SHP77 treated with DMSO at 0.1 percent for 48 hours (cell line): ENCODE measurements around the gene ITGB1BP1.

Experiments
- DNase-seq: peaks from one replicate; lab custom pipeline; 2025; lab: John Stamatoyannopoulos, UW

The ITGB1BP1 gene

DNA sequence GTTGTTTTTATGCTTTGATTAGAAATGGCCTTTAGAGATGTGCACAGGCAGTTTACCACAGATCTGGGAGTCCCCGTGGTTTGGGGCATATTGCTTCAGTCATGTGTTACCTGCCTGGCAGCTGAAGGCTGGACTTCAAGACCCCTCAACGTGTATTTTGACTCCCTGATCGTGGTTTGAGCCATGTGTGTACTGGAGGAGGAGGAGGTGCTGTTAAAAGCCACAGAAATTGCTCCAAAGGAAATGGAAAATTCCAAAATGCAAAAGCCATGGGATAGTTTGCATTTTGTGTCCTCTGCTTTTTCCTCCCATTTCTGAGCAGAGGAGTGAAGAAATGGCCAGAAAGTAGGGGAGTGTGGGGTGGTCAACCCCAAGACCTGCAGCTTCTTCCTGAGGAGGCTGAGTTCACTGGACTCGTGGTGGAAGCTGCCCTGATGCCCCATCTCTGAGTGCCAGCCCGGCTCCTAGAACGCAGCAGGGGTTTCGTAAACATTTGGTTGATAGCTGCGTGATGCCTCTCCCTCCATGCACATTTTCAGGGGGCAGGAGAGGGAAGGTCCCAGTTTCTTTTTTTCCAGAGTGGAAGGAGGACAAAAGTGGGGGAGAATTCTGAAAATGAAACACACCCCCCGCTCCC, 45.7 kb downstream of the ITGB1BP1 start:
- no peak for DNase-seq

DNA sequence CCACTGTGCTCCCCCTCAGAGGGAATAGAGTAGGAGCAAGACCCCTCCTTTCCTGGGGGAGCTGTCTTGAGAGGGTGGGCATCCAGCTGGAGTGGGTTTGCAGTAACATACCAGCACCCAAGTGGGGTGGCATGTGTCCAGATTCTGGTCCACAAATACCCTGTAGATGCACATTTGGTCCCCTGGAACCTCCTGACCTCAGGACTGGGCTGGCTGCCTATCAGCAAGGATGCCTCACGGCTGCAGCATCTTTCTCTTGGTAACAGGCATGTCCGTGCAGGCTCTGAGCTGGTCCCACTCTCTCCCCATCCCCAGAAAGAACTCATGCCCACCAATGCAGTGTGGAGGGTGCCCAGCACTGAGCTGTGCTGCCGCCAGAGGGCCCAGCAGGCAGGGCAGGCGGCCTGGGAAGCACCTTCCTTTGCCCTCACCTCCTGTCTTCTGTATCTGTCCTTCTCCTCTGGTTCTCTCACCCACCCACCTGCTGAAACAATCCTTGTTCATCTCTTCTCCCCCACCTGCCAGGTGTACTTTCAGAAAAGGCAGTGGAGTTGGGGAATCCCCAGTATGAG, 47.4 kb downstream of the ITGB1BP1 start:
- no peak for DNase-seq

DNA sequence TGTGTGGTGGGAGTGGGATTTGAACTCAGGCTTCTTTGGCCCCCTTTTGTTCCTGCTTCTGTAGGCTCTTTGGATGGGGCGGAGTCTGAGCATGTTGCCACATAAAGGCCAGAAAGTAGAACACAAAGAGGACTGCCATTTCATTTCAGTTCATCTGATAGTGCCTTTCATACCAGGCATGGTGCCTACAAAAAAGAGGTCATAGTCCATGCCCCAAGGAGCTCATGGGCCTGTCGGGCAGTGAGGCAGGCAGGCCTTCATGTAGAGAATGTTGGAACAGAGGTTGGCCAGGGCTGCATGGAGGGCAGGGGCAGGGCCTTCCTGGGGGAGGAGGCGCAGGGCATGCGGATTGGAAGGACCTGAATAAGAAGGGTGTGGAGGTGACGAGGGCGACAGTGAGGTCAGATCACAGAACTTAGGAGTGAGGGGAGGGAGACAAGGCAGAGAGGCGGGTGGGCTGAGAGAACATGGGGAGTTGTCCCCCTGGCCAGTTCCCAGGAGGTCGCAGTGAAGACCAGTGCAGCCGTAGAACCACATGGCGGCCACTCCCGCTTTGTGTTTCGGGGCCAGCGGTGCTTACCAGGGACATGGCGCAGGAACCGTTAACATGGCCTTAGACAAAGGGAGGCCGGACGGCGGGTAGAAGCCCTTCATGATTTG, 49.1 kb downstream of the ITGB1BP1 start:
- DNase-seq = no peak

DNA sequence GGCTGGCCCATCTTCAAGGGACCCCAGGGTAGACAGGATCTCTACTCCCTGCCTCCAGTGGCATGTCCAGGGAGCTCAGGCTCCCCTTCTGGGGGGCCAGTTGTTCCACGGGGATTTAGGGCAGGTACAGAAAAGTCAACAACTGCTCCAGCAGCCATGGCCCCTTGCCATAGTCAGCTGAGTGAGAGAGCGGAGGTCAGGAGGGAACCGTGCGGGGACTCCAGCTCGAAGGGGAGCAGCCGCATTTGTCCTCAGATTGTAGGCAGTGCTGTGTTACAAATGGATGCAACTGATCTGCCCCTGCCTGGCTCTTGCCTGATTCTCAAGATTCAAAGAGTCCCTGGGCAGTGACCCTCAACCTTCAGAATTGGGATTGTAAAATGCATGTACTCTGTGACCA, 49.9 kb downstream of the ITGB1BP1 start:
- no peak for DNase-seq

DNA sequence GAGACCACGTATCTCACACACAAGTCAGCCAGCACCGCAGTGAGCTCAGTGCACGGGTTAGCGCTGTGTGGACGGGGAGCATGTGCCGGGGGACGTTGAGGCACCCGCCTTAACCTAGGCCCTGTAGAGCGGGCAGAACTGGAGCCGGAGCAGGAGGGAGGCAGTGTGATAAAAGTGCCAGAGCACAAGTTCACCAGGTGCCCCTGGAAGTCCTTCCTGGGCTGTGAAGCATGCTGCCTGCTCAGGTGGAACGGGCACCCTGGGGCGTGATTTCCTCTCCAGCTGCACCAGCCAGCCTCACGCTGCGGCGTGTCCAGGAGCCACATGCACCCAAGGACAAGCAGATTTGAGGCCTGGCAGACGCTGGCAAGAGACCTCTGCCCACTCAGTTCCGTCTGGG, 50.3 kb downstream of the ITGB1BP1 start:
- no peak for DNase-seq

DNA sequence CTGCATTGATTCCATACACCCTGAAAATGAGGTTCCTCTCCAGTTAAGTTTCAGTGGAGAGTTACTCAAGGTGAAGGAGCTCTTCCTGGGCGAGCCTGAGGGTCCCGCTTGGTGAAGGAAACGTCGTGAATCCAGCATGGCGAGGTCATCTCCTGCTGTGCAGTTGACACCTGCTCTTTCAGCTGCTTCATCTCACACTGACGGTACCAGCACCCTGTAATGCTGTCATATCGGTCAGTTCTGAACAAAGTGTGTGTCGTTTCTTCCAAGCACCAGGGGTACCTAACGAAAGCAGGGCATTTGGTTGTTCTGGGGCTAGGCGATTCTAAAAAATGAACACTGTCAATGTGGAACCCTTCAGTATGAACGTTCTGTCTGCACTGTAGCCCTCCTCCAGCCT, 52.6 kb downstream of the ITGB1BP1 start:
- no peak for DNase-seq

DNA sequence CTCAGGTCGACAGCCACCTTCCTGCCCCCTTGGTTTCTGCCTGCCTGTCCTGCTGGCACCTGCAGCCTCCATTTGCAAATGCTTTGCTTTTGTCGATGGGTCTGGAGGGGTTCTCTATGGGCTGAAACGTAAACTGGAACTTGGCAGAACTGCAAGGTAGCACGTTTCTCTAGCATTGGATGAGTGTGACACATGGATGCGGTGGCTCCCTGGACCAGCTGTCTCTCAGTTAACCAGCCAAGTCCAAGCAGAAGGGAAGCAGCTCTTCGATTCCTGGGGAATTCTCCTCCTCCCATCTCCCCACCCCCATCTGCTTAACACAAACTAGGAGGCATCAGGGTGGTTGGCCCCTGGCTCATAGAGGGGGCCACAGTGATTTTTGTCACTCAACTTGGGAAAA, 57.3 kb downstream of the ITGB1BP1 start:
- no peak for DNase-seq

DNA sequence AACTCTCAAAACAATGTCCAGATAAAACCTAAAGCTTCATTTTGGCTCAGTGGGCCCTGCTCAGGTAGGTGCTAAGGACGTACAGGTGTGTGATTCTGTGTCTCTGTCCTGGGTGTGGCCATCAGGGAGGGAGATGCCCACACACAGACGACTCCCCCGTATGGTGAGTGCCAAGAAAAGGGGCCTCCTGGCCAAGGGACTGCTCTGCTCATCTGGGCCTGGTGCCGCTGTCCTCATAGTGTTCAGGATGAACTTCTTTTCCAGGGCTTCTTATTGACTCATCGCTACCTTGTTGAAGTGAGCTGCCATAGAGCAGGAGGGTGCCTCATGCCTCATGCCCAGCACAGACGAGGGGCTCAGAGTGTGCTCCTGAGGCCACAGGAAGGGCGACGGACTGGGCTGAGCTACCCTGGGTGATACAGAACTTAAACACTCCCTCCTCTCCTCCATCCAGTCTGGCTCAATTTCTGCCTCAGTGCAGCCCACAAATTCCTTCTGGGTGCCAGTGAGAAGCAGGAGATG, 57.8 kb downstream of the ITGB1BP1 start:
- DNase-seq = no peak

DNA sequence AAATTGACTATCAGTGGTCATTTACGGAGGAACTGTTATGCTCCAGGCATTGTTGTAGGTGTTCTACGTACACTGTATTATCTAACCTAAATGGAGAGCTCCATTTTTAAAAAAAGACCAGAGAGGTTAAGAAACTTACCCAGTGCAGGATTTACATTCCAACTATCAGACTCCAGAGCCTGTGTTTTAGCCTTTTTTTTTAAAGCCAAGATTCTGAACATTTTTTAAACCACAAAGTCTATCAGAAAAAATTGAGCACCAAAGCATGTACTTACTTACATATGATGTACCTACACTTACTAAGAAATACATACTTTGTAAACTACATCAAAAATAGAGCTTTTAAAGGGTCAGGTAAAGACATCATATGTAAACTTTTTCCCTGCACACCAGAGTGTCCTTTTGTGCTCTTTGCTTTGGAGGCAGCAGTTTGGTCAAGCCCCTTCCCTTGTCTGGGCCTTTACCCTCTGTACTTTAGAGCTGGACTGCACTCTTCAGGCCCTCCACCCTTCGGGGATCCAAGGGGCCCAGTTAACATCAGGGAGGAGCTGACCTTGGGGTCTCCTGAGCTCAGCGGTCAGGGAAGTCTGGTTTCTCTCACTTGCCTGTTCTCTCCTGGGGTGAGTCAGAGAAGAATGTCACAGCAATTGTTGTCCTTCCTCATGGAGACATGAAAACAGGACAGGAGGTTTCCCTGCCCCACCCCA, 58.4 kb downstream of the ITGB1BP1 start:
- DNase-seq = no peak

DNA sequence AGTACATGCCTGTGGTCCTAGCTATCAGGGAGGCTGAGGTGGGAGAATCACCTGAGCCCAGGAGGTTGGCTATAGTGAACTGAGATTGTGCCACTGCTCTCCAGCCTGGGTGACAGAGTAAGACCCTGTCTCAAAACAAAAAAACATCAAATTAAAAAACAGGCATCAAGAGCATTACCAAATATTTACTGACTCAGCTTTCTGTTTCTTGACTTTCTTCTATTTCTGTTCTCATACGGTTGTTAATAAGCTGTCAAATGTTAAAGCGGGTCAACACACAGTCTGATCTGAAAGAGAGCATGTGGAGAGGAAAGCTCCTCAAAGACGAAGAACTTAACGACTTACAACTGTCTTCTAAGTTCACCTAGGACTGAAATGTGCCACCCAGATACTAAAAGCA, 59.0 kb downstream of the ITGB1BP1 start:
- no peak for DNase-seq

DNA sequence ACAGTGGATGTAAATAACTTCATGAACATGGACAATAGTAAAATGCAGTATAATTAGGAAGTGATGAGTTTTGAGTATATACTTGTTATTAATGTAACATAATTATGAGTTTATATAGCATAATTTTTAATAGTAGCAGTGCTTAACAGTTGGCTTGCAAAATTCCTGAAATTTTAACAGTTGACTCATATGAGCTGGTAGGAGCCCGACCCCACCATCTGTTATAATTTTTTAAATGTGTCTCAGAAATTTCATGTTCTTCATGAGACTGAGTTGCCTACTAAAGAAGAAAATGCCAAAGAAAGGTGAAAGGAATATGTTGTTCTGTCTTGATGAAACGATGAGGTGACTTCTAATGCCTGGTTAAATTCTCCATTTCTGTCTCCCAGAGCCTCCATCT, 62.6 kb downstream of the ITGB1BP1 start:
- DNase-seq = no peak

DNA sequence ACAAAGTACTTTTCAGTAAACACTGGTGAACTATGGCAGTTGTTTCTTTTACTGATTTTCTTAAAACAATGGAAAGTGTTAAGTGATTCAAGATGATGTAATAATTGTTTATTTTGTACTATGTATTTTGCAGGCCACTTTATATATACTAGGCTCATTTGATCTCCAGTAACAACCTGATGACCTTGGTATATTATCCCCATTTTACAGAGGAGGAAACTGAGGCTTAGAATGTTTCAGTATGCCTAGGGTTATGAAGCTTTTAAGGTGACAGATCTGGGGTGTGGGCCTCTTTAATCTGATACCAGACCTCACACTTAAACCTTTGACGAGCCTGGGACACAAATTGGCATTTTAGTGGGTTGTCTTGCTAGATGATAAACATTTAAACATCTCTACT, 63.2 kb downstream of the ITGB1BP1 start:
- DNase-seq = no peak

DNA sequence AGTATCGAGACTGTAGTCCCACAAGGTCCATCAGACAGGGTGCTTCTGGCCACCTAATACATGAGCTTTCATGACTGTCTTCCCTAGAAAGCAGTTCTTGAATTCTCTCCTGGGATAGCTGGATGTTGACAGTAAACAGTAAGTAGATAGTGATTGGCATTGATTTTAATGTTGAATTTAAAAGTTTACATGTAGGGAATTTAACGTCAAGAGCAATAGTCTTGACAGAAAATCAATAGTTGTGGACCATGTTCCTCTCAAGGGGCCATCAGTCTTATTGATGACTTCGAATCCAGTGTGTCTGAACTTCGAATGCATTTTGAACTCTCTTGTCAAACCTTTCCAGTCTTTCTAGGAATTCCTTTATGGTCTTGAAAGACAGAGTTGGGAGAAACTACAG, 63.9 kb downstream of the ITGB1BP1 start:
- no peak for DNase-seq

DNA sequence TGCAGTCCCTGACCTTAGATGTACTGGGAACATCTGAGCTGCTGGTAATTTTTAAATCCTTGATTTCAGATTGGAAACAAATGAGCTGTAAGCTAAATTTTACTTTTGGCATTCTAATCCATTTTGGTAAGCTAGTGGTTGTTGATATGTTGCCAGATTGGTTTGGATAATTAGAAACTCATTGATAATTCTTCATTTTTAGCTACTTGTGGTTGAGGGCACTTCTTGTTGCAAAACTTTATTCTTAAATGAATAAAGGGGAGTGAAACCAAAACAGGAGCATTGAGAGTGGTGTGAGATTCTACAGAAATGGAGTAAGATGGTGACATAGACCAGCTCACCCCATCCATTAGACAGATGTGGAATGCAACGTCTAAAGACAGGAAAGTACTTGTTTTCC, 64.5 kb downstream of the ITGB1BP1 start:
- no peak for DNase-seq

DNA sequence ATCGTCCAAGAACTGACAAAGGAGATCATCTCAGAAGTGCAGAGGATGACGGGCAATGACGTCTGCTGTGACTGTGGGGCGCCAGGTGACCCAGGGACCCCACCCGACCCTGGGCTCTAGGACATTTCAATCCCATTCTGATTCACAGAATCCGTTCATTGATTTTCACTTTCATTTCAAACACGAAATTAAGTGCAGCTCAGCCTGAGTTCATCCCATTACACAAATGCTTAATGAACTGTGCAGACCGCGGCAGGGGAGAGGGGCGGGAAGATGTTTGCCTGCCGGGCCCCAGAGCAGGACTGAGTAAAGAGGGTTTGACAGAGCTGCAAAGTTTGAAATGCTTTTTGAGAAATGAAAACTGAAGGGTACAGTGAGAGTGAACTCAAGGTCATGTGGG, 67.1 kb downstream of the ITGB1BP1 start:
- DNase-seq = no peak

DNA sequence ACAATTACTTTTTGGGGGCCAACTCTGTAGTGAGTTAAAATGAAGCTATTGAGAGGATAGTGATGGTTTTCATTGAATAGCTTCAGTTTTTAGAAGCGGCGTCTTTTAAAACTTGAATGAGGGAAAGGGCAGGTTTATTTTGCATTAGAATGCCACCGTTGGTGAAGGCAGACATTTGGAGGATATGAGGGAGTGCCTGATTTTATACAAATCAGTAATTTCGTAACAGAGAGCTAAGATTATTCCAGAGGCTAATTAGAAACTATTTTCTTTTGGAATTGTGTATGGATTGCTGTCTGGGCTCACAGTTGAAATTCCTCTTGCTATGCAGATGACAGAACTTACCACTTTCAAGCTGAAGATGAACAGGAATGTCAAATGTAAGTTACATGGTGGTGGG, 67.6 kb downstream of the ITGB1BP1 start:
- no peak for DNase-seq

DNA sequence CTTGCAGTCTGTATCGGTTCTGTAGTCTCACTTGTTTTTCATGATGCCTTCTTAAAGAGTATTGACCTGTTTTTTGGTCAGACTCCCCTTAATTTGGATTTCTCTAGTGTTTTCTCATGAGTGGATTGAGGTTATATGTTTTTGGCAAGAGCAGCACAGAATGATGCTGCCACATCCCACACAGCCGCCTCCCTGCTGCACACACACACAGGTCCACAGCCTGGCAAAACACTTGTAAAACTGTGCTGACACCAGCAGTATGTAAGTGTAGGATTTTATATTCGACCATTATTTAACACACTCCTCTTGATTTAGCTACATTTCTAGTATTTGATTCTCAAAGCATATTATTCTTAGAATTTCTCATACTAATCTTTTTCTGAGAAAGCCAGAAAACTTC, 68.1 kb downstream of the ITGB1BP1 start:
- DNase-seq = no peak

DNA sequence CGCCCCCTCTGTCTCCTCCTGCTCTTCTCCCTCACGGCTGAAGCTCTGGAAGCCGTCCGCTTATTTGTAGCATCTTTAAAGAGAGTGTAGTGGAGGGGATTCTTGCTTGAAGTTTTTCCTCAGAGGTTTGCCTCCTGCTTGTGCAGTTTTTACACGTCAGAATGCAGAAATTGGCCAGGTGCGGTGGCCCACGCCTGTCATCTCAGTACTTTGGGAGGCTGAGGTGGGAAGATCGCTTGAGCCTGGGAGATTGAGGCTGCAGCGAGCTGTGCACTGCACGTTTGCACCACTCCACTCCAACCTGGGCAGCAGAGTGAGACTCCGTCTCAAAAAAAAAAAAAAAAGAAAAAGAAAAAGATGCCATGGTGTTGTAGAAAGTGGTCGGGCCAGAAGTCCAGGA, 69.0 kb downstream of the ITGB1BP1 start:
- DNase-seq = no peak
